Daoy (cell line): ENCODE data around the gene STK24. TPM values are rescaled to one million over a fixed set of nuclear protein-coding genes. Genes with fewer than 3 reads are reported as not detected.
"Not testable (repeated sequence)": the region's sequence is repeated elsewhere in the genome, so short reads cannot be mapped to it uniquely, and the experiment has no call there.

Experiments used
- DNase-seq: peaks from one replicate; pipeline ENCODE4 v3.0.0-alpha.2; 2015; ENCODE audit warnings: low read depth
- total RNA-seq: library from RNA; depleted of rRNA; stranded (reverse); fragments of >200 nt; shearing (Covaris generic); gene quantifications from 2 replicates; pipeline ENCODE4 v1.2.3, GENCODE V29; 2014; rRNA removed

Gene STK24
- total RNA-seq = 62.6 and 116 TPM in 2 replicates

GRCh38 chr13:98576963-98577835 lies at the start of gene STK24:
Gene STK24, minus strand, starts transcription at chr13:98577107. Its CDS starts 321 bp downstream, at chr13:98576786.
- peak; percentile 77 for DNase-seq

- DNase-seq = no peak
Measured at GRCh38 chr13:98626298-98626935, 49.5 kb upstream of the STK24 start.

- not testable (repeated sequence) for DNase-seq
Measured at GRCh38 chr13:98624589-98624988, 47.7 kb upstream of the STK24 start.

GRCh38 chr13:98622931-98623331 lies 46.0 kb upstream of the STK24 start:
- DNase-seq = no peak

- DNase-seq = no peak
Measured at GRCh38 chr13:98619556-98619955, 42.6 kb upstream of the STK24 start.

- DNase-seq = not testable (repeated sequence)
Measured at GRCh38 chr13:98615595-98615994, 38.7 kb upstream of the STK24 start.

- DNase-seq = no peak
Measured at GRCh38 chr13:98613591-98613990, 36.7 kb upstream of the STK24 start.

- no peak for DNase-seq
Measured at GRCh38 chr13:98609756-98610155, 32.8 kb upstream of the STK24 start.

- no peak for DNase-seq
Measured at GRCh38 chr13:98606296-98606695, 29.4 kb upstream of the STK24 start.

- DNase-seq = no peak
Measured at GRCh38 chr13:98599502-98600328, 22.8 kb upstream of the STK24 start.

GRCh38 chr13:98598043-98598442 lies 21.1 kb upstream of the STK24 start:
- DNase-seq = no peak

- DNase-seq = no peak
Measured at GRCh38 chr13:98595134-98595533, 18.2 kb upstream of the STK24 start.

- no peak for DNase-seq
Measured at GRCh38 chr13:98592362-98592732, 15.4 kb upstream of the STK24 start.

GRCh38 chr13:98591721-98592361 lies 14.9 kb upstream of the STK24 start:
- DNase-seq = no peak

GRCh38 chr13:98590471-98590870 lies 13.6 kb upstream of the STK24 start:
- DNase-seq = not testable (repeated sequence)

GRCh38 chr13:98589516-98589915 lies 12.6 kb upstream of the STK24 start:
- DNase-seq = not testable (repeated sequence)

GRCh38 chr13:98586400-98587345 lies 9.8 kb upstream of the STK24 start:
- DNase-seq = no peak

GRCh38 chr13:98585946-98586345 lies 9.0 kb upstream of the STK24 start:
- DNase-seq = no peak

GRCh38 chr13:98585398-98585754 lies 8.5 kb upstream of the STK24 start:
- DNase-seq = no peak

GRCh38 chr13:98584668-98585397 lies 7.9 kb upstream of the STK24 start:
- no peak for DNase-seq
